SU-DHL-6 (cell line): Measurements from ENCODE around the gene ZBTB17.

Source experiments
- CTCF ChIP-seq: fragments of 200-600 bp; sonication (generic); IDR thresholded peaks from one replicate; pipeline ENCODE4 v1.5.1; 2017; ENCODE audit warnings: antibody characterized with exemption, mild to moderate bottlenecking, low read length, moderate library complexity; ENCODE audit not compliant: insufficient read depth, poor library complexity, severe bottlenecking
- EZH2phosphoT487 ChIP-seq: fragments of 200-600 bp; sonication (generic), shearing (Covaris generic); conservative IDR thresholded peaks from 2 replicates; pipeline ENCODE4 v1.6.1; 2018; ENCODE audit warnings: mild to moderate bottlenecking, antibody characterized with exemption, low read length, moderate library complexity, mixed read lengths

DNA sequence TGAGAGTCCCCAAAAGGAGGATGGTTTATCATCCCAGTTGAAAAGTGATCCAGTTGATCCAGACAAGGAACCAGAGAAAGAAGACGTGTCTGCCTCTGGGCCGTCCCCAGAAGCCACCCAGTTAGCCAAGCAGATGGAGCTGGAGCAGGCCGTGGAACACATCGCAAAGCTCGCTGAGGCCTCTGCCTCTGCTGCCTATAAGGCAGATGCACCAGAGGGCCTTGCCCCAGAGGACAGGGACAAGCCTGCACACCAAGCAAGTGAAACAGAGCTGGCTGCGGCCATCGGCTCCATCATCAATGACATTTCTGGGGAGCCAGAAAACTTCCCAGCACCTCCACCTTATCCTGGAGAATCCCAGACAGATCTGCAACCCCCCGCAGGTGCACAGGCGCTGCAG, 43.3 kb downstream of the ZBTB17 start:
- TF ChIP-seq CTCF = no peak
- TF ChIP-seq EZH2phosphoT487 = no peak
